ENCODE results near the gene LIPN.

Gene LIPN

GRCh38 chr10:88754287-88754686, 5.5 kb upstream of the LIPN start:
- H3K4me3 ChIP-seq (ENCODE audit: insufficient read depth, low read length, poor library complexity, severe bottlenecking), result no peak overlapping the region
- H3K9me2 ChIP-seq (replicated peaks; ENCODE audit: insufficient read depth, low read length), result no peaks in the 10 kb centered on the region
- no peaks in the 10 kb centered on the region for H3K9me3 ChIP-seq (ENCODE audit: insufficient read depth, low read length)
- no peak for TF ChIP-seq CTCF (IDR thresholded peaks at IDR 0.05; ENCODE audit: insufficient read depth, low read length, poor library complexity, severe bottlenecking)
- no peak for TF ChIP-seq EZH2phosphoT487 (conservative IDR thresholded peaks at IDR 0.05; ENCODE audit: low read length)
- H2AFZ ChIP-seq (ENCODE audit: low read depth, low read length, severe bottlenecking), result no peak overlapping the region
- no peak overlapping the region for H3K4me2 ChIP-seq (ENCODE audit: low read depth, low read length, poor library complexity, severe bottlenecking)
- H3F3A ChIP-seq (ENCODE audit: insufficient read depth), result no peaks in the 10 kb centered on the region
- no peak overlapping the region for H3K27ac ChIP-seq (ENCODE audit: low read depth, low read length)
- no peaks in the 10 kb centered on the region for H3K79me2 ChIP-seq (ENCODE audit: insufficient read depth, low read length)
- no peak overlapping the region for H3K9ac ChIP-seq (ENCODE audit: low read length)
- H3K36me3 ChIP-seq (ENCODE audit: low read length), result no peaks in the 10 kb centered on the region
- no peaks in the 10 kb centered on the region for H3K27me3 ChIP-seq (ENCODE audit: low read length)
- no peaks in the 10 kb centered on the region for H4K20me1 ChIP-seq (ENCODE audit: low read depth, low read length)

GRCh38 chr10:88755753-88756152, 4.1 kb upstream of the LIPN start:
- H3K9me3 ChIP-seq (ENCODE audit: insufficient read depth, low read length), result no peaks in the 10 kb centered on the region

GRCh38 chr10:88756660-88757059, 3.2 kb upstream of the LIPN start:
- no peaks in the 10 kb centered on the region for H3F3A ChIP-seq (ENCODE audit: insufficient read depth)
- H3K9me2 ChIP-seq (replicated peaks; ENCODE audit: insufficient read depth, low read length), result no peaks in the 10 kb centered on the region
- no peaks in the 10 kb centered on the region for H3K9me3 ChIP-seq (ENCODE audit: insufficient read depth, low read length)
- TF ChIP-seq CTCF (IDR thresholded peaks at IDR 0.05; ENCODE audit: insufficient read depth, low read length, poor library complexity, severe bottlenecking), result no peak
- TF ChIP-seq EZH2phosphoT487 (conservative IDR thresholded peaks at IDR 0.05; ENCODE audit: low read length), result no peak
- H4K20me1 ChIP-seq (ENCODE audit: low read depth, low read length), result no peaks in the 10 kb centered on the region
- H3K4me3 ChIP-seq (ENCODE audit: insufficient read depth, low read length, poor library complexity, severe bottlenecking), result no peak overlapping the region
- no peak overlapping the region for H3K9ac ChIP-seq (ENCODE audit: low read length)
- H3K36me3 ChIP-seq (ENCODE audit: low read length), result no peaks in the 10 kb centered on the region
- H3K4me2 ChIP-seq (ENCODE audit: low read depth, low read length, poor library complexity, severe bottlenecking), result no peak overlapping the region
- no peaks in the 10 kb centered on the region for H3K27me3 ChIP-seq (ENCODE audit: low read length)
- no peak overlapping the region for H3K27ac ChIP-seq (ENCODE audit: low read depth, low read length)
- no peaks in the 10 kb centered on the region for H3K79me2 ChIP-seq (ENCODE audit: insufficient read depth, low read length)
- H2AFZ ChIP-seq (ENCODE audit: low read depth, low read length, severe bottlenecking), result no peak overlapping the region

More at GRCh38 chr10:88755753-88756152, 4.1 kb upstream of the LIPN start:
- Histone ChIP-seq H4K20me1 (ENCODE audit: low read depth, low read length) (no peaks in the 10 kb centered on the region), H2AFZ (ENCODE audit: low read depth, low read length, severe bottlenecking) (no peak overlapping the region), H3K27me3 (ENCODE audit: low read length) (no peaks in the 10 kb centered on the region), H3K9me2 (replicated peaks; ENCODE audit: insufficient read depth, low read length) (no peaks in the 10 kb centered on the region), H3K4me3 (ENCODE audit: insufficient read depth, low read length, poor library complexity, severe bottlenecking) (no peak overlapping the region), H3K27ac (ENCODE audit: low read depth, low read length) (no peak overlapping the region), H3K79me2 (ENCODE audit: insufficient read depth, low read length) (no peaks in the 10 kb centered on the region), H3K9ac (ENCODE audit: low read length) (no peak overlapping the region), H3F3A (ENCODE audit: insufficient read depth) (no peaks in the 10 kb centered on the region), H3K4me2 (ENCODE audit: low read depth, low read length, poor library complexity, severe bottlenecking) (no peak overlapping the region), H3K36me3 (ENCODE audit: low read length) (no peaks in the 10 kb centered on the region)
- no peak for TF ChIP-seq EZH2phosphoT487 (conservative IDR thresholded peaks at IDR 0.05; ENCODE audit: low read length)
- no peak for TF ChIP-seq CTCF (IDR thresholded peaks at IDR 0.05; ENCODE audit: insufficient read depth, low read length, poor library complexity, severe bottlenecking)
